Measurements from ENCODE around the gene CARMIL1.

GRCh38 chr6:25448965-25449538, 169.9 kb downstream of the CARMIL1 start:
- TF ChIP-seq POLR2A (IDR thresholded peaks at IDR 0.05; ENCODE audit: low read length) = no peak
- no peak for TF ChIP-seq GATA1 (IDR thresholded peaks at IDR 0.05; ENCODE audit: low read depth, low read length)
